Activated naive CD4-positive, alpha-beta T cell treated with anti-CD3 and anti-CD28 coated beads for 36 hours (primary cell): ENCODE results near the gene EN1. TPM values are rescaled to one million over a fixed set of nuclear protein-coding genes. Genes with fewer than 3 reads are reported as not detected.

Source experiments
- CTCF ChIA-PET: fragments of 350-600 bp; sonication (Branson Sonifier 250); formaldehyde crosslinking; loops from one replicate; lab custom pipeline; 2021; ENCODE audit warnings: antibody characterized with exemption; lab: Charles Lee
- DNase-seq: peaks from one replicate; pipeline ENCODE4 v3.0.0-alpha.2; 2020
- H3K27ac Mint-ChIP-seq: one replicate; pipeline ENCODE4 v1.8.0; 2021; ENCODE audit warnings: mild to moderate bottlenecking, mixed read lengths
- H3K27me3 Mint-ChIP-seq: one replicate; pipeline ENCODE4 v1.8.0; 2021; ENCODE audit warnings: low read depth, mixed read lengths
- H3K36me3 Mint-ChIP-seq: one replicate; pipeline ENCODE4 v1.8.0; 2021; ENCODE audit warnings: low read depth, mixed read lengths
- H3K4me1 Mint-ChIP-seq: one replicate; pipeline ENCODE4 v1.8.0; 2021; ENCODE audit warnings: low read depth, mixed read lengths
- H3K4me3 Mint-ChIP-seq: one replicate; pipeline ENCODE4 v1.8.0; 2021; ENCODE audit warnings: mild to moderate bottlenecking, moderate library complexity, mixed read lengths
- H3K9me3 Mint-ChIP-seq: one replicate; pipeline ENCODE4 v1.8.0; 2021; ENCODE audit warnings: mixed read lengths
- intact Hi-C: fragments of 100-400 bp; cut with micrococcal nuclease; formaldehyde crosslinking; loops from one replicate; pipeline ENCODE4 v1.15.1; 2023
- total RNA-seq, 2 experiments: library from RNA; stranded (reverse); gene quantifications; one replicate each; pipeline ENCODE4 v1.2.3, GENCODE V29; 2021

Gene EN1
- not detected for total RNA-seq

GRCh38 chr2:118846953-118847761 lies at the start of gene EN1:
EN1 (minus strand) TSS chr2:118847648; CDS start chr2:118847167, 481 bp downstream.
- CTCF ChIA-PET: interaction anchor here (1.0 to 2.0 kb wide), 3 partner anchors 8 to 11 kb away, joined by 3 to 6 read pairs (median 5); no protein-coding TSS in a partner anchor
- intact Hi-C loops: loop anchor here (1.0 to 10.0 kb wide), 2 partner anchors 8 to 1032 kb away; partner anchors contain the start of gene DDX18
- Mint-ChIP-seq H3K4me3 (peak within 1 kb of the TSS; percentile 52), H3K27me3 (peaks cover 76% of the 10 kb centered on the region), H3K36me3 (no peaks in the 10 kb centered on the region), H3K4me1 (peaks cover 35% of the 10 kb centered on the region), H3K9me3 (no peaks in the 10 kb centered on the region), H3K27ac (no peak within 1 kb of the TSS)
- no peak for DNase-seq

- CTCF ChIA-PET: no interaction called here
- H3K9me3 Mint-ChIP-seq: peaks cover 9% of the 10 kb centered on the region
- DNase-seq: no peak
- no peak overlapping the region for H3K27ac Mint-ChIP-seq
- H3K4me1 Mint-ChIP-seq: no peaks in the 10 kb centered on the region
- no peaks in the 10 kb centered on the region for H3K36me3 Mint-ChIP-seq
- intact Hi-C loops: no loop called here
- peaks cover 2% of the 10 kb centered on the region for H3K27me3 Mint-ChIP-seq
- no peak overlapping the region for H3K4me3 Mint-ChIP-seq
Measured at GRCh38 chr2:118893100-118893499, 45.7 kb upstream of the EN1 start.

GRCh38 chr2:118889995-118890394 lies 42.5 kb upstream of the EN1 start:
- no peak for DNase-seq
- peaks cover 2% of the 10 kb centered on the region for H3K27me3 Mint-ChIP-seq
- CTCF ChIA-PET: no interaction called here
- no peaks in the 10 kb centered on the region for H3K4me1 Mint-ChIP-seq
- H3K27ac Mint-ChIP-seq: no peak overlapping the region
- intact Hi-C loops: no loop called here
- peaks cover 9% of the 10 kb centered on the region for H3K9me3 Mint-ChIP-seq
- H3K4me3 Mint-ChIP-seq: no peak overlapping the region
- H3K36me3 Mint-ChIP-seq: no peaks in the 10 kb centered on the region

- intact Hi-C loops: loop anchor here (2.0 to 5.0 kb wide), 2 partner anchors 123 to 384 kb away; no protein-coding TSS in a partner anchor
- CTCF ChIA-PET: interaction anchor here (0.7 to 3.3 kb wide), 7 partner anchors 19 to 406 kb away, joined by 3 to 18 read pairs (median 3); no protein-coding TSS in a partner anchor
- Mint-ChIP-seq H3K36me3 (no peaks in the 10 kb centered on the region), H3K4me3 (no peak overlapping the region), H3K27me3 (peaks cover 12% of the 10 kb centered on the region), H3K4me1 (peaks cover 7% of the 10 kb centered on the region), H3K27ac (no peak overlapping the region), H3K9me3 (no peaks in the 10 kb centered on the region)
- no peak for DNase-seq
Measured at GRCh38 chr2:118883792-118884191, 36.3 kb upstream of the EN1 start.

- CTCF ChIA-PET: interaction anchor here (0.6 to 3.3 kb wide), 17 partner anchors 10 to 952 kb away, joined by 3 to 21 read pairs (median 4); no protein-coding TSS in a partner anchor
- Mint-ChIP-seq H3K9me3 (no peaks in the 10 kb centered on the region), H3K27ac (no peak overlapping the region), H3K27me3 (peaks cover 19% of the 10 kb centered on the region), H3K4me1 (peaks cover 7% of the 10 kb centered on the region), H3K4me3 (peak overlapping the region; percentile 46), H3K36me3 (no peaks in the 10 kb centered on the region)
- intact Hi-C loops: loop anchor here (1.0 to 5.0 kb wide), 5 partner anchors 124 to 593 kb away; no protein-coding TSS in a partner anchor
- DNase-seq: peak; percentile 70
Measured at GRCh38 chr2:118882693-118883336, 35.4 kb upstream of the EN1 start.

GRCh38 chr2:118881490-118882129 lies 34.2 kb upstream of the EN1 start:
- Mint-ChIP-seq H3K4me1 (peaks cover 7% of the 10 kb centered on the region), H3K27ac (no peak overlapping the region), H3K9me3 (no peaks in the 10 kb centered on the region), H3K27me3 (peaks cover 23% of the 10 kb centered on the region), H3K4me3 (no peak overlapping the region), H3K36me3 (no peaks in the 10 kb centered on the region)
- intact Hi-C loops: loop anchor here (1.0 to 5.0 kb wide), 6 partner anchors 125 to 595 kb away; no protein-coding TSS in a partner anchor
- DNase-seq: peak; percentile 74
- CTCF ChIA-PET: interaction anchor here (0.6 to 3.3 kb wide), 35 partner anchors 9 to 892 kb away, joined by 3 to 21 read pairs (median 3); no protein-coding TSS in a partner anchor

- peaks cover 32% of the 10 kb centered on the region for H3K27me3 Mint-ChIP-seq
- CTCF ChIA-PET: interaction anchor here (0.6 to 2.5 kb wide), 11 partner anchors 7 to 431 kb away, joined by 3 to 17 read pairs (median 4); no protein-coding TSS in a partner anchor
- peaks cover 7% of the 10 kb centered on the region for H3K4me1 Mint-ChIP-seq
- no peaks in the 10 kb centered on the region for H3K9me3 Mint-ChIP-seq
- H3K27ac Mint-ChIP-seq: no peak overlapping the region
- no peak overlapping the region for H3K4me3 Mint-ChIP-seq
- intact Hi-C loops: loop anchor here (5.0 kb wide), 1 partner anchor 387 kb away; no protein-coding TSS in a partner anchor
- H3K36me3 Mint-ChIP-seq: no peaks in the 10 kb centered on the region
- DNase-seq: no peak
Measured at GRCh38 chr2:118880501-118880900, 33.1 kb upstream of the EN1 start.

- Mint-ChIP-seq H3K27me3 (peaks cover 32% of the 10 kb centered on the region), H3K4me3 (no peak overlapping the region), H3K27ac (no peak overlapping the region), H3K4me1 (peaks cover 7% of the 10 kb centered on the region), H3K9me3 (no peaks in the 10 kb centered on the region), H3K36me3 (no peaks in the 10 kb centered on the region)
- intact Hi-C loops: no loop called here
- CTCF ChIA-PET: no interaction called here
- DNase-seq: no peak
Measured at GRCh38 chr2:118878531-118879149, 31.2 kb upstream of the EN1 start.

GRCh38 chr2:118875318-118875717 lies 27.9 kb upstream of the EN1 start:
- Mint-ChIP-seq H3K27me3 (peaks cover 43% of the 10 kb centered on the region), H3K9me3 (no peaks in the 10 kb centered on the region), H3K36me3 (no peaks in the 10 kb centered on the region), H3K4me1 (no peaks in the 10 kb centered on the region), H3K27ac (no peak overlapping the region), H3K4me3 (no peak overlapping the region)
- no peak for DNase-seq
- intact Hi-C loops: no loop called here
- CTCF ChIA-PET: interaction anchor here (1.4 kb wide), 1 partner anchor 20 kb away, joined by 3 read pairs; no protein-coding TSS in a partner anchor

GRCh38 chr2:118874324-118874723 lies 26.9 kb upstream of the EN1 start:
- no peak overlapping the region for H3K4me3 Mint-ChIP-seq
- H3K36me3 Mint-ChIP-seq: no peaks in the 10 kb centered on the region
- H3K27me3 Mint-ChIP-seq: peaks cover 41% of the 10 kb centered on the region
- intact Hi-C loops: no loop called here
- H3K9me3 Mint-ChIP-seq: no peaks in the 10 kb centered on the region
- CTCF ChIA-PET: interaction anchor here (1.4 kb wide), 1 partner anchor 19 kb away, joined by 3 read pairs; no protein-coding TSS in a partner anchor
- no peaks in the 10 kb centered on the region for H3K4me1 Mint-ChIP-seq
- H3K27ac Mint-ChIP-seq: no peak overlapping the region
- no peak for DNase-seq

- DNase-seq: peak; percentile 32
- Mint-ChIP-seq H3K9me3 (no peaks in the 10 kb centered on the region), H3K4me3 (no peak overlapping the region), H3K27me3 (peaks cover 40% of the 10 kb centered on the region), H3K4me1 (no peaks in the 10 kb centered on the region), H3K36me3 (no peaks in the 10 kb centered on the region), H3K27ac (no peak overlapping the region)
- CTCF ChIA-PET: interaction anchor here (0.9 kb wide), 1 partner anchor 643 kb away, joined by 4 read pairs; no protein-coding TSS in a partner anchor
- intact Hi-C loops: loop anchor here (2.0 kb wide), 2 partner anchors 642 to 818 kb away; no protein-coding TSS in a partner anchor
Measured at GRCh38 chr2:118865106-118865505, 17.7 kb upstream of the EN1 start.
